Measurements from ENCODE around the gene HIVEP3.

DNA sequence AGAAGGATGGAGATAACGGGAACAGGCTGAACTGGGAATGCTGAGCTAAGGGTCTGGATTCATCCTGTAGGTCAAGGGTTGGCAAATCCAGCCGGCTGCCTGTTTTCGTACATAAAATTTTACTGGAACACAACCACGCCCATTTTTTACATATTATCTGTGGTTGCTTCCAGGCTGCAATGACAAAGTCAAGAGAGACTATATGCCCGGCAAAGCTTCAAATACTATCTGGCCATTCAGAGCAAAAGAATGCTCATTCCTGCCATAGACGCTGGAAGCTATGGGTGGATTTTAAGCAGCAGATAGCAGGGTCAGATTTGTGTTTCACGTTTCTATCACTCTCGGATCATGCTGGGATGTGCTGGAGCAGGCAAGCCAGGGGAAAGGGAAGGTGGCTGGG lies 296.3 kb downstream of the HIVEP3 start:
- TF ChIP-seq, protein P1, sequence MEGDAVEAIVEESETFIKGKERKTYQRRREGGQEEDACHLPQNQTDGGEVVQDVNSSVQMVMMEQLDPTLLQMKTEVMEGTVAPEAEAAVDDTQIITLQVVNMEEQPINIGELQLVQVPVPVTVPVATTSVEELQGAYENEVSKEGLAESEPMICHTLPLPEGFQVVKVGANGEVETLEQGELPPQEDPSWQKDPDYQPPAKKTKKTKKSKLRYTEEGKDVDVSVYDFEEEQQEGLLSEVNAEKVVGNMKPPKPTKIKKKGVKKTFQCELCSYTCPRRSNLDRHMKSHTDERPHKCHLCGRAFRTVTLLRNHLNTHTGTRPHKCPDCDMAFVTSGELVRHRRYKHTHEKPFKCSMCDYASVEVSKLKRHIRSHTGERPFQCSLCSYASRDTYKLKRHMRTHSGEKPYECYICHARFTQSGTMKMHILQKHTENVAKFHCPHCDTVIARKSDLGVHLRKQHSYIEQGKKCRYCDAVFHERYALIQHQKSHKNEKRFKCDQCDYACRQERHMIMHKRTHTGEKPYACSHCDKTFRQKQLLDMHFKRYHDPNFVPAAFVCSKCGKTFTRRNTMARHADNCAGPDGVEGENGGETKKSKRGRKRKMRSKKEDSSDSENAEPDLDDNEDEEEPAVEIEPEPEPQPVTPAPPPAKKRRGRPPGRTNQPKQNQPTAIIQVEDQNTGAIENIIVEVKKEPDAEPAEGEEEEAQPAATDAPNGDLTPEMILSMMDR (IDR thresholded peaks at IDR 0.05) = no peak
- no peak for TF ChIP-seq EP300 (IDR thresholded peaks at IDR 0.05)
